K562 (cell line): ENCODE results near the gene SYK. TPM values are rescaled to one million over a fixed set of nuclear protein-coding genes. Genes with fewer than 3 reads are reported as not detected.

Source experiments
- ATAC-seq: fragments of 200-7000 bp; cut with Tn5 transposase; 3 replicates; pipeline ENCODE4 v1.9.1; 2020; ENCODE audit warnings: moderate library complexity
- BruUV-seq: library from RNA; stranded (reverse); fragments of 400-500 nt; replicated peaks from 2 replicates; lab custom pipeline; 2021; lab: Mats Ljungman, UMichigan
- CTCF ChIA-PET: fragments of 300-600 bp; formaldehyde crosslinking; extraction: SDS; loops from one replicate; lab custom pipeline; 2021; ENCODE audit warnings: low intra/inter-chr PET ratio; lab: Yijun Ruan, JAX
- POLR2A ChIA-PET: fragments of 300-600, 350-650 bp; sonication (Branson Sonifier 250); formaldehyde crosslinking; extraction: SDS; loops from one replicate; lab custom pipeline; 2021; ENCODE audit warnings: antibody characterized with exemption, inconsistent platforms; lab: Yijun Ruan, JAX
- DNase-seq, 4 experiments: peaks; one replicate each; pipeline versions ENCODE4 v3.0.0 to v3.0.0-alpha.2; 2011 to 2018; ENCODE audit warnings: low spot score in 3 of 4, mixed read lengths in 3 of 4; ENCODE audit errors: extremely low read depth in 1 of 4
- FAIRE-seq: peaks from 2 replicates; lab custom pipeline; 2011; peaks lifted over from hg19 to GRCh38; lab: Jason Lieb, UNC
- H2AFZ ChIP-seq: 2 replicates; pipeline ENCODE4 v1.6.0; 2011; ENCODE audit warnings: low read depth, low read length, control low read depth, inconsistent platforms
- H3K27ac ChIP-seq: fragments of 200-600 bp; 3 replicates; pipeline ENCODE4 v1.8.0; 2011; ENCODE audit warnings: low read depth, mild to moderate bottlenecking, control low read depth, inconsistent platforms, low read length, moderate library complexity, mixed read lengths; ENCODE audit errors: extremely low read depth
- H3K27me3 ChIP-seq, 2 experiments: fragments of 300-600 bp in 1 of 2; 2 replicates in 1 of 2; 3 replicates in 1 of 2; pipeline versions ENCODE4 v1.6.0 to v1.8.0; 2011; ENCODE audit warnings: inconsistent platforms in 2 of 2, low read length in 2 of 2, mild to moderate bottlenecking in 1 of 2, mixed read lengths in 1 of 2, moderate library complexity in 1 of 2; ENCODE audit not compliant: control insufficient read depth in 2 of 2, insufficient read depth in 2 of 2
- H3K36me3 ChIP-seq: fragments of 300-600 bp; 3 replicates; pipeline ENCODE4 v1.8.0; 2011; ENCODE audit warnings: mild to moderate bottlenecking, low read length, inconsistent platforms; ENCODE audit not compliant: control insufficient read depth, insufficient read depth
- H3K4me1 ChIP-seq, 2 experiments: fragments of 200-600 bp in 1 of 2; replicated peaks in 1 of 2; 2 replicates in 1 of 2; 3 replicates in 1 of 2; pipeline versions ENCODE4 v1.5.1 to v1.8.0; 2011; ENCODE audit warnings: inconsistent platforms in 2 of 2, low read length in 2 of 2, mild to moderate bottlenecking in 1 of 2, mixed read lengths in 1 of 2, moderate library complexity in 1 of 2; ENCODE audit not compliant: control insufficient read depth in 2 of 2, insufficient read depth in 2 of 2
- H3K4me2 ChIP-seq: 2 replicates; pipeline ENCODE4 v1.6.1; 2011; ENCODE audit warnings: low read length, control low read depth, inconsistent platforms, mixed read lengths; ENCODE audit not compliant: insufficient read depth
- H3K4me3 ChIP-seq: fragments of 200-600 bp; sonication (generic), shearing (Covaris generic); 2 replicates; pipeline ENCODE4 v1.5.1; 2016; ENCODE audit warnings: control low read depth, inconsistent platforms
- H3K79me2 ChIP-seq: fragments of 200-600 bp; 3 replicates; pipeline ENCODE4 v1.8.0; 2011; ENCODE audit warnings: low read length, inconsistent platforms; ENCODE audit not compliant: control insufficient read depth, insufficient read depth
- H3K9ac ChIP-seq, 2 experiments: 2 replicates each; pipeline versions ENCODE4 v1.6.0 to v1.6.1; 2011; ENCODE audit warnings: low read depth in 2 of 2, low read length in 2 of 2, control low read depth in 1 of 2, inconsistent platforms in 1 of 2, mild to moderate bottlenecking in 1 of 2, mixed read lengths in 1 of 2; ENCODE audit not compliant: insufficient read depth in 1 of 2
- H3K9me1 ChIP-seq: one replicate; pipeline ENCODE4 v1.6.0; 2011; ENCODE audit warnings: inconsistent platforms, mild to moderate bottlenecking, low read length, moderate library complexity; ENCODE audit not compliant: control insufficient read depth, insufficient read depth
- H3K9me3 ChIP-seq: replicated peaks from 2 replicates; pipeline ENCODE4 v1.5.1; 2011; ENCODE audit warnings: low read depth, low read length, inconsistent platforms; ENCODE audit not compliant: control insufficient read depth, insufficient read depth
- H4K20me1 ChIP-seq: replicated peaks from 2 replicates; pipeline ENCODE4 v1.6.1; 2011; ENCODE audit warnings: low read length, inconsistent platforms, mixed read lengths; ENCODE audit not compliant: control insufficient read depth, insufficient read depth
- RFX1 ChIP-seq: fragments of 450-650 bp; IDR thresholded peaks from 2 replicates; pipeline ENCODE4 v1.6.1; 2016; ENCODE audit warnings: mild to moderate bottlenecking, moderate library complexity
- ZFPM2 ChIP-seq: fragments of 250-450 bp; sonication (Bioruptor Pico); IDR thresholded peaks from 2 replicates; pipeline ENCODE4 v1.5.1; 2022; ENCODE audit warnings: mild to moderate bottlenecking
- ZNF407 ChIP-seq: fragments of 450-650 bp; IDR thresholded peaks from 2 replicates; pipeline ENCODE4 v1.6.1; 2016; ENCODE audit warnings: low read depth
- WGBS: fragments of 100-300 bp; shearing (Covaris generic); methylation state at CpG from one replicate; pipeline ENCODE4 v1.1.6; 2016; ENCODE audit warnings: low coverage, mixed read lengths; ENCODE audit not compliant: insufficient coverage; ENCODE audit errors: missing lambda C conversion rate; 5-methylcytosine and 5-hydroxymethylcytosine counted together
- in situ Hi-C: fragments of 300-500 bp; cut with MboI; formaldehyde crosslinking; loops from 4 replicates; pipeline ENCODE4 v1.15.0; 2018; ENCODE audit warnings: inconsistent platforms, mixed read lengths
- intact Hi-C: fragments of 100-400 bp; cut with micrococcal nuclease; formaldehyde crosslinking; loops from 2 replicates; pipeline ENCODE4 v1.14.2; 2022
- polyA plus RNA-seq, 8 experiments: library from polyadenylated mRNA; depleted of rRNA in 4 of 8; stranded (reverse) in 5 of 8; unstranded in 3 of 8; fragments of >200 nt; fragmentation: Nextera tagmentation in 2 of 8; fragmentation: Illumina TruSeq in 1 of 8; extraction: Ambion mirVana in 2 of 8; extraction: Trizol in 1 of 8; gene quantifications; 2 replicates each; pipeline versions ENCODE4 v1.2.1 to v1.2.3, GENCODE V29; 2011 to 2014; ENCODE audit warnings: inconsistent platforms in 1 of 8, missing spikeins in 1 of 8
- total RNA-seq, 7 experiments: library from RNA; depleted of rRNA in 6 of 7; stranded (reverse); fragments of >200 nt in 6 of 7; fragmentation: Illumina TruSeq in 2 of 7; extraction: Trizol in 2 of 7; gene quantifications; 2 replicates each; pipeline versions ENCODE4 v1.2.1 to v1.2.3, GENCODE V29; 2011 to 2021; ENCODE audit warnings: low replicate concordance in 1 of 7

The SYK gene
- total and polyA plus RNA-seq, 9 of the 15 experiments (the other 6 are each of a cell fraction or from before 2014, with no cell fraction given) = 3.9 to 32.7 (median 16.7) TPM

- no peak overlapping the region for H2AFZ ChIP-seq
- no peak overlapping the region for H3K4me3 ChIP-seq
- H3K36me3 ChIP-seq = no peaks in the 10 kb centered on the region
- TF ChIP-seq RFX1 (no peak), ZNF407 (no peak), ZFPM2 (CRISPR knock-in tag) (no peak)
- no peak overlapping the region for H3K27ac ChIP-seq
- intact Hi-C loops = no loop called here
- no peak for DNase-seq
- H3K79me2 ChIP-seq = no peaks in the 10 kb centered on the region
- 58% methylated on average over 2 of the region's 3 CpGs for WGBS
- FAIRE-seq = no peak
- ChIA-PET CTCF (no interaction called here), POLR2A (no interaction called here)
- no peak for ATAC-seq
- BruUV-seq = no TSS peak
- H3K9me1 ChIP-seq = no peaks in the 10 kb centered on the region
- no peaks in the 10 kb centered on the region for H3K9me3 ChIP-seq
- H3K9ac ChIP-seq = no peak overlapping the region
- H4K20me1 ChIP-seq = no peaks in the 10 kb centered on the region
- no peaks in the 10 kb centered on the region for H3K27me3 ChIP-seq
- no peaks in the 10 kb centered on the region for H3K4me1 ChIP-seq
- in situ Hi-C loops = no loop called here
- no peak overlapping the region for H3K4me2 ChIP-seq
Measured at GRCh38 chr9:90832261-90832660, 30.6 kb downstream of the SYK start.
